ENCODE measurements around the gene UBXN10. TPM values are rescaled to one million over a fixed set of nuclear protein-coding genes. Genes with fewer than 3 reads are reported as not detected.

The UBXN10 gene
- 1 to 10 TPM in 2 of 4 donors, under 1 TPM in 2; 0.32 to 2.1 (median 1.2) TPM for total RNA-seq

- no peak for TF ChIP-seq CTCF (IDR thresholded peaks at IDR 0.05)
- ATAC-seq (ENCODE audit: low FRiP score): peak; percentile 32
- peak; percentile 43 for DNase-seq (ENCODE audit: low spot score)
Observed at GRCh38 chr1:20185834-20186782, at the start of gene UBXN10, which contains the start of gene PLA2G2C. Gene UBXN10, plus strand, starts transcription at chr1:20186096. Its CDS starts 4,466 bp downstream, at chr1:20190562. Gene PLA2G2C, minus strand, starts transcription at chr1:20186518. Its CDS starts 9,155 bp downstream, at chr1:20177363.

- DNase-seq (ENCODE audit: low spot score): no peak
- ATAC-seq (ENCODE audit: low FRiP score): no peak
- no peak for TF ChIP-seq CTCF (IDR thresholded peaks at IDR 0.05)
Observed at GRCh38 chr1:20136249-20136648, 49.6 kb upstream of the UBXN10 start.

GRCh38 chr1:20137055-20137454 is 48.8 kb upstream of the UBXN10 start:
- ATAC-seq (ENCODE audit: low FRiP score) (no peak), DNase-seq (ENCODE audit: low spot score) (no peak)
- TF ChIP-seq CTCF (IDR thresholded peaks at IDR 0.05): no peak

GRCh38 chr1:20137604-20138003 is 48.3 kb upstream of the UBXN10 start:
- no peak for ATAC-seq (ENCODE audit: low FRiP score)
- TF ChIP-seq CTCF (IDR thresholded peaks at IDR 0.05): no peak
- no peak for DNase-seq (ENCODE audit: low spot score)

GRCh38 chr1:20138346-20138745 is 47.5 kb upstream of the UBXN10 start:
- no peak for TF ChIP-seq CTCF (IDR thresholded peaks at IDR 0.05)
- DNase-seq (ENCODE audit: low spot score): no peak
- ATAC-seq (ENCODE audit: low FRiP score): no peak

GRCh38 chr1:20138961-20139550 is 46.8 kb upstream of the UBXN10 start, which contains the start of gene PLA2G2F:
Gene PLA2G2F, plus strand, starts transcription at chr1:20139323. Its CDS starts 105 bp downstream, at chr1:20139428.
- no peak for TF ChIP-seq CTCF (IDR thresholded peaks at IDR 0.05)
- DNase-seq (ENCODE audit: low spot score): no peak
- no peak for ATAC-seq (ENCODE audit: low FRiP score)
